Occipital lobe (tissue), 2 donors: ENCODE results near the gene GTPBP4. TPM values are rescaled to one million over a fixed set of nuclear protein-coding genes. Genes with fewer than 3 reads are reported as not detected.
"Not testable (repeated sequence)": the region's sequence is repeated elsewhere in the genome, so short reads cannot be mapped to it uniquely, and the experiment has no call there.

Source experiments
- DNase-seq: peaks from one replicate; lab custom pipeline; 2025; lab: John Stamatoyannopoulos, UW
- total RNA-seq: library from RNA; depleted of rRNA; stranded (reverse); fragments of >200 nt; gene quantifications from one replicate; pipeline ENCODE4 v1.2.3, GENCODE V29; 2014

Gene GTPBP4
- total RNA-seq, 1 donor from 2014 or later: 21.5 TPM

GRCh38 chr10:1024103-1024502 lies 35.9 kb downstream of the GTPBP4 start:
- no peak for DNase-seq

- no peak for DNase-seq
These were observed 37.4 kb downstream of the GTPBP4 start, which contains the start of gene IDI2 for GRCh38 chr10:1025683-1026082. Gene IDI2 (minus strand): TSS chr10:1025859. CDS start chr10:1024723, 1,136 bp downstream.

- no peak for DNase-seq
These were observed 38.3 kb downstream of the GTPBP4 start for GRCh38 chr10:1026578-1026977.

GRCh38 chr10:1029838-1030237 lies 41.6 kb downstream of the GTPBP4 start:
- DNase-seq: no peak

- DNase-seq: no peak
These were observed 45.4 kb downstream of the GTPBP4 start for GRCh38 chr10:1033601-1034000.

- DNase-seq: no peak
These were observed 46.5 kb downstream of the GTPBP4 start for GRCh38 chr10:1034758-1035157.

- peak; percentile 37 for DNase-seq
These were observed 47.0 kb downstream of the GTPBP4 start for GRCh38 chr10:1035201-1035600.

GRCh38 chr10:1036341-1036791 lies 48.1 kb downstream of the GTPBP4 start:
- no peak for DNase-seq

- no peak for DNase-seq
These were observed 48.9 kb downstream of the GTPBP4 start for GRCh38 chr10:1037098-1037497.

- DNase-seq: not testable (repeated sequence)
These were observed 50.5 kb downstream of the GTPBP4 start for GRCh38 chr10:1038769-1039168.

GRCh38 chr10:1040133-1040532 lies 51.9 kb downstream of the GTPBP4 start:
- DNase-seq: no peak

- DNase-seq: no peak
These were observed 53.3 kb downstream of the GTPBP4 start for GRCh38 chr10:1041514-1041913.

- no peak for DNase-seq
These were observed 55.3 kb downstream of the GTPBP4 start for GRCh38 chr10:1043532-1043995.

- DNase-seq: no peak
These were observed 55.9 kb downstream of the GTPBP4 start for GRCh38 chr10:1044146-1044545.

- no peak for DNase-seq
These were observed 56.7 kb downstream of the GTPBP4 start for GRCh38 chr10:1044964-1045363.

- DNase-seq: no peak
These were observed 57.2 kb downstream of the GTPBP4 start for GRCh38 chr10:1045415-1045814.

- DNase-seq: no peak
These were observed 59.7 kb downstream of the GTPBP4 start for GRCh38 chr10:1047937-1048336.

GRCh38 chr10:1048349-1048731 lies 60.1 kb downstream of the GTPBP4 start:
- no peak for DNase-seq

- DNase-seq: peak; percentile 100
These were observed 60.6 kb downstream of the GTPBP4 start, which contains the start of gene IDI1 for GRCh38 chr10:1048732-1049424. Gene IDI1 (minus strand): TSS chr10:1049119. CDS start chr10:1049003, 116 bp downstream.

- DNase-seq: no peak
These were observed 61.3 kb downstream of the GTPBP4 start for GRCh38 chr10:1049425-1049958.

- DNase-seq: no peak
These were observed 61.9 kb downstream of the GTPBP4 start for GRCh38 chr10:1050145-1050544.

GRCh38 chr10:1050554-1050953 lies 62.3 kb downstream of the GTPBP4 start:
- DNase-seq: no peak

GRCh38 chr10:1054684-1055083 lies 66.5 kb downstream of the GTPBP4 start:
- DNase-seq: no peak
